ENCODE results near the gene SLC25A6. TPM values are rescaled to one million over a fixed set of nuclear protein-coding genes. Genes with fewer than 3 reads are reported as not detected.

SLC25A6 gene
- total and polyA plus RNA-seq, 10 of the 15 experiments (the other 5 are each of a cell fraction or from before 2014, with no cell fraction given), result 61.9 to 642 (median 322) TPM

DNA sequence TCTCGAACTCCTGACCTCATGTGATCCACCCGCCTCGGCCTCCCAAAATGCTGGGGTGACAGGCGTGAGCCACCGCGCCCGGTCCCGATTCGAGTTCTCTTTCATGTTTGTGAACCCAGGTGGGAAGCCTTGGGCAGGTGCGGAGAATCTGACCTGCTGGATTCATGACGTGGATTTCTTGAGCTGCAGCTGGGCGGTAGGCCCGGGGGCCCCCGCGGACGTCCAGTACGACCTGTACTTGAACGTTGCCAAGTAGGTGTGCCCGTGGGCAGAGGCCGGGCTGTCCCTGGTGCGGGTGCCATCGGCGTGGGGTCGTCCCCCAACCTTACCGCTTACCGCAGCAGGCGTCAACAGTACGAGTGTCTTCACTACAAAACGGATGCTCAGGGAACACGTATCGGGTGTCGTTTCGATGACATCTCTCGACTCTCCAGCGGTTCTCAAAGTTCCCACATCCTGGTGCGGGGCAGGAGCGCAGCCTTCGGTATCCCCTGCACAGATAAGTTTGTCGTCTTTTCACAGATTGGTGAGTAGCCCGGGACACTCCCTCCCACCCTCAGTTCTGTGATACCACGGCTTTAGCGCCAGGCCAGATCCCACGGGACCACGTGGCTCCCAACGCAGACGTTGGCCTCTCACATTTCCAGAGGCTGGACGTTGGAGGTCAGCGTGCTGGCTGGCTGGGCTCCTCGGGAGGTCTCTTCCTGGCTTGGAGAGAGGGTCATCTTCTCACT lies 39.8 kb downstream of the SLC25A6 start:
- ChIA-PET RAD21 (ENCODE audit: unreplicated experiment) (no interaction called here), POLR2A (no interaction called here), CTCF (no interaction called here), SMC1A (ENCODE audit: uncharacterized antibody, unreplicated experiment) (no interaction called here)
- WGBS (ENCODE audit: insufficient coverage, insufficient replicate concordance, low lambda C conversion rate, missing lambda C conversion rate), result 91% methylated on average over 47 of the region's 49 CpGs
- Histone ChIP-seq H4K20me1 (ENCODE audit: control insufficient read depth, insufficient read depth) (no peaks in the 10 kb centered on the region), H3K4me3 (no peak overlapping the region), H2AFZ (ENCODE audit: control insufficient read depth, low read depth, low read length) (no peak overlapping the region), H3K4me1 (ENCODE audit: control insufficient read depth, insufficient read depth, low read length) (no peaks in the 10 kb centered on the region), H3K9ac (ENCODE audit: control insufficient read depth, insufficient read depth, low read length) (no peak overlapping the region), H3K27me3 (replicated peaks in 1 of 2; ENCODE audit: control insufficient read depth in 2 of 2, insufficient read depth in 2 of 2, low read length in 1 of 2) (no peaks in the 10 kb centered on the region), H3K79me2 (ENCODE audit: control insufficient read depth, insufficient read depth, low read length) (no peaks in the 10 kb centered on the region), H3K9me3 (replicated peaks; ENCODE audit: control insufficient read depth, insufficient read depth, low read length) (no peaks in the 10 kb centered on the region; the same call in 2 of the 3 replicates), H3K4me2 (ENCODE audit: control insufficient read depth, insufficient read depth) (no peak overlapping the region), H3K27ac (ENCODE audit: control insufficient read depth, insufficient read depth) (no peak overlapping the region), H3K36me3 (ENCODE audit: control insufficient read depth in 2 of 2, insufficient read depth in 2 of 2, low read length in 1 of 2) (peaks cover 0 to 4% of the 10 kb centered on the region in 2 experiments; a peak in 3 of 4 replicates)
- in situ Hi-C loops (cut with MboI), result no loop called here
- TF ChIP-seq, protein P1, sequence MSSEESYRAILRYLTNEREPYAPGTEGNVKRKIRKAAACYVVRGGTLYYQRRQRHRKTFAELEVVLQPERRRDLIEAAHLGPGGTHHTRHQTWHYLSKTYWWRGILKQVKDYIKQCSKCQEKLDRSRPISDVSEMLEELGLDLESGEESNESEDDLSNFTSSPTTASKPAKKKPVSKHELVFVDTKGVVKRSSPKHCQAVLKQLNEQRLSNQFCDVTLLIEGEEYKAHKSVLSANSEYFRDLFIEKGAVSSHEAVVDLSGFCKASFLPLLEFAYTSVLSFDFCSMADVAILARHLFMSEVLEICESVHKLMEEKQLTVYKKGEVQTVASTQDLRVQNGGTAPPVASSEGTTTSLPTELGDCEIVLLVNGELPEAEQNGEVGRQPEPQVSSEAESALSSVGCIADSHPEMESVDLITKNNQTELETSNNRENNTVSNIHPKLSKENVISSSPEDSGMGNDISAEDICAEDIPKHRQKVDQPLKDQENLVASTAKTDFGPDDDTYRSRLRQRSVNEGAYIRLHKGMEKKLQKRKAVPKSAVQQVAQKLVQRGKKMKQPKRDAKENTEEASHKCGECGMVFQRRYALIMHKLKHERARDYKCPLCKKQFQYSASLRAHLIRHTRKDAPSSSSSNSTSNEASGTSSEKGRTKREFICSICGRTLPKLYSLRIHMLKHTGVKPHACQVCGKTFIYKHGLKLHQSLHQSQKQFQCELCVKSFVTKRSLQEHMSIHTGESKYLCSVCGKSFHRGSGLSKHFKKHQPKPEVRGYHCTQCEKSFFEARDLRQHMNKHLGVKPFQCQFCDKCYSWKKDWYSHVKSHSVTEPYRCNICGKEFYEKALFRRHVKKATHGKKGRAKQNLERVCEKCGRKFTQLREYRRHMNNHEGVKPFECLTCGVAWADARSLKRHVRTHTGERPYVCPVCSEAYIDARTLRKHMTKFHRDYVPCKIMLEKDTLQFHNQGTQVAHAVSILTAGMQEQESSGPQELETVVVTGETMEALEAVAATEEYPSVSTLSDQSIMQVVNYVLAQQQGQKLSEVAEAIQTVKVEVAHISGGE (CRISPR knock-in tag; IDR thresholded peaks at IDR 0.05), result no peak
- TF ChIP-seq EZH2 (IDR thresholded peaks at IDR 0.05; ENCODE audit: borderline replicate concordance, control insufficient read depth, low read depth, low read length) (no peak), ZNF217 (IDR thresholded peaks at IDR 0.05) (no peak), KDM1A (IDR thresholded peaks at IDR 0.05; ENCODE audit: borderline replicate concordance) (no peak), KLF5 (IDR thresholded peaks at IDR 0.05; ENCODE audit: partially characterized antibody) (no peak), JUND (IDR thresholded peaks at IDR 0.05; ENCODE audit: low read depth, low read length) (no peak), ZNF622 (IDR thresholded peaks at IDR 0.05) (no peak), BACH1 (IDR thresholded peaks at IDR 0.05; ENCODE audit: borderline replicate concordance) (no peak), ASH2L (IDR thresholded peaks at IDR 0.05; ENCODE audit: borderline replicate concordance, low read depth) (no peak), CEBPB (IDR thresholded peaks at IDR 0.05; ENCODE audit: borderline replicate concordance in 1 of 2, low read depth in 2 of 2, low read length in 2 of 2) (no peak), CBX3 (IDR thresholded peaks at IDR 0.05; ENCODE audit: borderline replicate concordance, low read depth) (no peak)
- TF ChIP-seq, protein P2, sequence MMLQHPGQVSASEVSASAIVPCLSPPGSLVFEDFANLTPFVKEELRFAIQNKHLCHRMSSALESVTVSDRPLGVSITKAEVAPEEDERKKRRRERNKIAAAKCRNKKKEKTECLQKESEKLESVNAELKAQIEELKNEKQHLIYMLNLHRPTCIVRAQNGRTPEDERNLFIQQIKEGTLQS (IDR thresholded peaks at IDR 0.05; ENCODE audit: borderline replicate concordance, extremely low read depth, low read depth, low read length), result no peak
- TF ChIP-seq, protein P3, sequence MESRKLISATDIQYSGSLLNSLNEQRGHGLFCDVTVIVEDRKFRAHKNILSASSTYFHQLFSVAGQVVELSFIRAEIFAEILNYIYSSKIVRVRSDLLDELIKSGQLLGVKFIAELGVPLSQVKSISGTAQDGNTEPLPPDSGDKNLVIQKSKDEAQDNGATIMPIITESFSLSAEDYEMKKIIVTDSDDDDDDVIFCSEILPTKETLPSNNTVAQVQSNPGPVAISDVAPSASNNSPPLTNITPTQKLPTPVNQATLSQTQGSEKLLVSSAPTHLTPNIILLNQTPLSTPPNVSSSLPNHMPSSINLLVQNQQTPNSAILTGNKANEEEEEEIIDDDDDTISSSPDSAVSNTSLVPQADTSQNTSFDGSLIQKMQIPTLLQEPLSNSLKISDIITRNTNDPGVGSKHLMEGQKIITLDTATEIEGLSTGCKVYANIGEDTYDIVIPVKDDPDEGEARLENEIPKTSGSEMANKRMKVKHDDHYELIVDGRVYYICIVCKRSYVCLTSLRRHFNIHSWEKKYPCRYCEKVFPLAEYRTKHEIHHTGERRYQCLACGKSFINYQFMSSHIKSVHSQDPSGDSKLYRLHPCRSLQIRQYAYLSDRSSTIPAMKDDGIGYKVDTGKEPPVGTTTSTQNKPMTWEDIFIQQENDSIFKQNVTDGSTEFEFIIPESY (IDR thresholded peaks at IDR 0.05), result no peak
- DNase-seq (ENCODE audit: low read depth, low spot score) (no peak), FAIRE-seq (no peak), ATAC-seq (no peak)
- intact Hi-C loops (cut with micrococcal nuclease; ENCODE audit: unreplicated experiment), result no loop called here
- BruUV-seq (replicated peaks), result TSS peak; percentile 53
